CD4-positive, alpha-beta T cell treated with Interferon gamma for 1 hour (primary cell): ENCODE data around the gene DOCK6.
A peak's percentile ranks its signal among the peaks of the same experiment; 100 is the strongest.

Experiments used
- DNase-seq: peaks from one replicate; pipeline ENCODE4 v3.0.0-alpha.2; 2020

The DOCK6 gene

GRCh38 chr19:11221082-11221598 lies 41.2 kb downstream of the DOCK6 start:
- no peak for DNase-seq

GRCh38 chr19:11214387-11214786 lies 47.9 kb downstream of the DOCK6 start:
- no peak for DNase-seq

- DNase-seq = no peak
Observed at GRCh38 chr19:11210656-11210928, 51.7 kb downstream of the DOCK6 start.

- no peak for DNase-seq
Observed at GRCh38 chr19:11209839-11210655, 52.3 kb downstream of the DOCK6 start.

- no peak for DNase-seq
Observed at GRCh38 chr19:11208561-11209471, 53.5 kb downstream of the DOCK6 start.

- no peak for DNase-seq
Observed at GRCh38 chr19:11205939-11206570, 56.3 kb downstream of the DOCK6 start.

- no peak for DNase-seq
Observed at GRCh38 chr19:11204943-11205349, 57.4 kb downstream of the DOCK6 start.

GRCh38 chr19:11204076-11204602 lies 58.2 kb downstream of the DOCK6 start:
- DNase-seq = no peak

GRCh38 chr19:11203194-11204075 lies 58.9 kb downstream of the DOCK6 start:
- peak; percentile 27 for DNase-seq

- no peak for DNase-seq
Observed at GRCh38 chr19:11202488-11203193, 59.7 kb downstream of the DOCK6 start.

- no peak for DNase-seq
Observed at GRCh38 chr19:11201791-11202190, 60.5 kb downstream of the DOCK6 start.

GRCh38 chr19:11200931-11201330 lies 61.4 kb downstream of the DOCK6 start:
- DNase-seq = no peak

GRCh38 chr19:11200015-11200574 lies 62.2 kb downstream of the DOCK6 start:
- no peak for DNase-seq

GRCh38 chr19:11199517-11199916 lies 62.8 kb downstream of the DOCK6 start:
- DNase-seq = no peak

GRCh38 chr19:11198769-11199424 lies 63.4 kb downstream of the DOCK6 start:
- no peak for DNase-seq

GRCh38 chr19:11198175-11198534 lies 64.2 kb downstream of the DOCK6 start:
- no peak for DNase-seq

GRCh38 chr19:11197291-11198174 lies 64.8 kb downstream of the DOCK6 start, which contains the start of gene KANK2:
TSS of gene KANK2 (minus strand) at chr19:11197545. CDS start at chr19:11194511, 3,034 bp downstream.
- DNase-seq = peak; percentile 67

GRCh38 chr19:11196406-11197287 lies 65.7 kb downstream of the DOCK6 start:
- DNase-seq = no peak
